ENCODE data around the gene AGBL3.

The AGBL3 gene

GRCh38 chr7:135129579-135129978, 143.3 kb downstream of the AGBL3 start:
- Histone ChIP-seq H3K4me3 (ENCODE audit: control insufficient read depth in 1 of 7, extremely low read depth in 1 of 7, insufficient read depth in 4 of 7, low read depth in 2 of 7, low read length in 6 of 7) (no peak overlapping the region), H3K27me3 (replicated peaks in 2 of 5; ENCODE audit: control insufficient read depth in 4 of 5, insufficient read depth in 5 of 5, low read length in 4 of 5) (no peaks in the 10 kb centered on the region), H3K9me3 (ENCODE audit: control extremely low read depth in 1 of 5, control insufficient read depth in 4 of 5, insufficient read depth in 2 of 5, low read depth in 1 of 5, low read length in 4 of 5) (peaks cover 0 to 8% (median 4%) of the 10 kb centered on the region in 5 experiments), H3K27ac (ENCODE audit: insufficient read depth in 1 of 2, low read depth in 1 of 2, low read length in 2 of 2, poor library complexity in 1 of 2, severe bottlenecking in 2 of 2) (no peak overlapping the region), H3K4me1 (ENCODE audit: control extremely low read depth in 1 of 4, control insufficient read depth in 4 of 4, insufficient read depth in 4 of 4, low read length in 3 of 4) (peaks cover 0 to 3% (median 0%) of the 10 kb centered on the region in 4 experiments), H3K36me3 (ENCODE audit: control insufficient read depth in 4 of 4, insufficient read depth in 4 of 4, low read length in 3 of 4) (no peaks in the 10 kb centered on the region)
- DNase-seq = no peak
- POLR2A ChIA-PET = no interaction called here
- CTCF ChIA-PET = interaction anchor here (0.6 kb wide), 1 partner anchor 40 kb away, joined by 3 read pairs; no protein-coding TSS in a partner anchor

- POLR2A ChIA-PET = no interaction called here
- Histone ChIP-seq H3K36me3 (ENCODE audit: control insufficient read depth in 4 of 4, insufficient read depth in 4 of 4, low read length in 3 of 4) (no peaks in the 10 kb centered on the region), H3K4me1 (ENCODE audit: control extremely low read depth in 1 of 4, control insufficient read depth in 4 of 4, insufficient read depth in 4 of 4, low read length in 3 of 4) (peaks cover 17 to 44% (median 32%) of the 10 kb centered on the region in 4 experiments), H3K9me3 (ENCODE audit: control extremely low read depth in 1 of 5, control insufficient read depth in 4 of 5, insufficient read depth in 2 of 5, low read depth in 1 of 5, low read length in 4 of 5) (no peaks in the 10 kb centered on the region), H3K27ac (ENCODE audit: insufficient read depth in 1 of 2, low read depth in 1 of 2, low read length in 2 of 2, poor library complexity in 1 of 2, severe bottlenecking in 2 of 2) (no peak overlapping the region), H3K4me3 (ENCODE audit: control insufficient read depth in 1 of 7, extremely low read depth in 1 of 7, insufficient read depth in 4 of 7, low read depth in 2 of 7, low read length in 6 of 7) (no peak overlapping the region), H3K27me3 (replicated peaks in 2 of 5; ENCODE audit: control insufficient read depth in 4 of 5, insufficient read depth in 5 of 5, low read length in 4 of 5) (no peaks in the 10 kb centered on the region)
- CTCF ChIA-PET = interaction anchor here (0.7 to 1.2 kb wide), 2 partner anchors 15 to 89 kb away, joined by 3 read pairs; no protein-coding TSS in a partner anchor
- WGBS (ENCODE audit: insufficient coverage) = 100% methylated on average over 2 of the region's 3 CpGs
- DNase-seq = no peak
Observed at GRCh38 chr7:135143885-135144668, 157.8 kb downstream of the AGBL3 start.

GRCh38 chr7:135147341-135147898, 161.1 kb downstream of the AGBL3 start:
- H3K27ac ChIP-seq (ENCODE audit: insufficient read depth in 1 of 2, low read depth in 1 of 2, low read length in 2 of 2, poor library complexity in 1 of 2, severe bottlenecking in 2 of 2) = peak overlapping the region; percentile 85 to 92
- peaks cover 0 to 6% (median 2%) of the 10 kb centered on the region in 4 experiments for H3K36me3 ChIP-seq (ENCODE audit: control insufficient read depth in 4 of 4, insufficient read depth in 4 of 4, low read length in 3 of 4)
- 0% methylated on average over 2 of the region's 6 CpGs for WGBS (ENCODE audit: insufficient coverage)
- ChIA-PET POLR2A (interaction anchor here (0.9 to 3.3 kb wide), 5 partner anchors 10 to 161 kb away, joined by 3 to 12 read pairs (median 10); partner anchors contain the start of gene CYREN), CTCF (interaction anchor here (0.6 to 7.5 kb wide), 5 partner anchors 17 to 192 kb away, joined by 3 to 182 read pairs (median 3); partner anchors contain the start of genes AGBL3 and CYREN)
- H3K4me3 ChIP-seq (ENCODE audit: control insufficient read depth in 1 of 7, extremely low read depth in 1 of 7, insufficient read depth in 4 of 7, low read depth in 2 of 7, low read length in 6 of 7) = peak overlapping the region in 6 of 7 experiments; percentile 63 to 92 (median 82)
- H3K27me3 ChIP-seq (replicated peaks in 2 of 5; ENCODE audit: control insufficient read depth in 4 of 5, insufficient read depth in 5 of 5, low read length in 4 of 5) = no peaks in the 10 kb centered on the region
- peak; percentile 40 to 89 (median 85) for DNase-seq
- no peaks in the 10 kb centered on the region for H3K9me3 ChIP-seq (ENCODE audit: control extremely low read depth in 1 of 5, control insufficient read depth in 4 of 5, insufficient read depth in 2 of 5, low read depth in 1 of 5, low read length in 4 of 5)
- peaks cover 47 to 75% (median 55%) of the 10 kb centered on the region in 4 experiments for H3K4me1 ChIP-seq (ENCODE audit: control extremely low read depth in 1 of 4, control insufficient read depth in 4 of 4, insufficient read depth in 4 of 4, low read length in 3 of 4)

- CTCF ChIA-PET = interaction anchor here (0.6 to 7.5 kb wide), 5 partner anchors 17 to 193 kb away, joined by 3 to 182 read pairs (median 3); partner anchors contain the start of genes AGBL3 and CYREN
- 3% methylated on average over 8 of the region's 13 CpGs for WGBS (ENCODE audit: insufficient coverage)
- H3K27ac ChIP-seq (ENCODE audit: insufficient read depth in 1 of 2, low read depth in 1 of 2, low read length in 2 of 2, poor library complexity in 1 of 2, severe bottlenecking in 2 of 2) = peak within 1 kb of the TSS; percentile 85 to 92
- H3K4me3 ChIP-seq (ENCODE audit: control insufficient read depth in 1 of 7, extremely low read depth in 1 of 7, insufficient read depth in 4 of 7, low read depth in 2 of 7, low read length in 6 of 7) = peak within 1 kb of the TSS in 6 of 7 experiments; percentile 63 to 92 (median 82)
- POLR2A ChIA-PET = interaction anchor here (0.9 to 3.3 kb wide), 5 partner anchors 9 to 161 kb away, joined by 3 to 12 read pairs (median 10); partner anchors contain the start of gene CYREN
- H3K27me3 ChIP-seq (replicated peaks in 2 of 5; ENCODE audit: control insufficient read depth in 4 of 5, insufficient read depth in 5 of 5, low read length in 4 of 5) = no peaks in the 10 kb centered on the region
- no peaks in the 10 kb centered on the region for H3K9me3 ChIP-seq (ENCODE audit: control extremely low read depth in 1 of 5, control insufficient read depth in 4 of 5, insufficient read depth in 2 of 5, low read depth in 1 of 5, low read length in 4 of 5)
- peak; percentile 80 to 94 (median 88) for DNase-seq
- H3K4me1 ChIP-seq (ENCODE audit: control extremely low read depth in 1 of 4, control insufficient read depth in 4 of 4, insufficient read depth in 4 of 4, low read length in 3 of 4) = peaks cover 47 to 75% (median 55%) of the 10 kb centered on the region in 4 experiments
- H3K36me3 ChIP-seq (ENCODE audit: control insufficient read depth in 4 of 4, insufficient read depth in 4 of 4, low read length in 3 of 4) = peaks cover 0 to 13% (median 2%) of the 10 kb centered on the region in 4 experiments
Observed at GRCh38 chr7:135147899-135148721, 161.8 kb downstream of the AGBL3 start, which contains the start of gene TMEM140. Gene TMEM140 (plus strand): TSS chr7:135148072. CDS start chr7:135164442, 16,370 bp downstream.

GRCh38 chr7:135150072-135150782, 163.9 kb downstream of the AGBL3 start:
- peak in 1 of 3 donors; percentile 33 for DNase-seq
- Histone ChIP-seq H3K4me3 (ENCODE audit: control insufficient read depth in 1 of 7, extremely low read depth in 1 of 7, insufficient read depth in 4 of 7, low read depth in 2 of 7, low read length in 6 of 7) (peak overlapping the region in 5 of 7 experiments; percentile 33 to 92 (median 44)), H3K4me1 (ENCODE audit: control extremely low read depth in 1 of 4, control insufficient read depth in 4 of 4, insufficient read depth in 4 of 4, low read length in 3 of 4) (peaks cover 47 to 68% (median 55%) of the 10 kb centered on the region in 4 experiments), H3K36me3 (ENCODE audit: control insufficient read depth in 4 of 4, insufficient read depth in 4 of 4, low read length in 3 of 4) (peaks cover 0 to 17% (median 4%) of the 10 kb centered on the region in 4 experiments), H3K27me3 (replicated peaks in 2 of 5; ENCODE audit: control insufficient read depth in 4 of 5, insufficient read depth in 5 of 5, low read length in 4 of 5) (no peaks in the 10 kb centered on the region), H3K9me3 (ENCODE audit: control extremely low read depth in 1 of 5, control insufficient read depth in 4 of 5, insufficient read depth in 2 of 5, low read depth in 1 of 5, low read length in 4 of 5) (peaks cover 0 to 15% (median 1%) of the 10 kb centered on the region in 5 experiments), H3K27ac (ENCODE audit: insufficient read depth in 1 of 2, low read depth in 1 of 2, low read length in 2 of 2, poor library complexity in 1 of 2, severe bottlenecking in 2 of 2) (peak overlapping the region; percentile 67 to 92)
- WGBS (ENCODE audit: insufficient coverage) = 67% methylated on average over 8 of the region's 8 CpGs
- CTCF ChIA-PET = interaction anchor here (0.7 to 7.5 kb wide), 3 partner anchors 14 to 199 kb away, joined by 3 to 182 read pairs (median 3); partner anchors contain the start of gene CYREN
- POLR2A ChIA-PET = interaction anchor here (1.2 to 2.3 kb wide), 2 partner anchors 11 to 17 kb away, joined by 5 to 10 read pairs; no protein-coding TSS in a partner anchor

GRCh38 chr7:135151132-135151531, 164.8 kb downstream of the AGBL3 start:
- Histone ChIP-seq H3K4me3 (ENCODE audit: control insufficient read depth in 1 of 7, extremely low read depth in 1 of 7, insufficient read depth in 4 of 7, low read depth in 2 of 7, low read length in 6 of 7) (peak overlapping the region in 3 of 7 experiments; percentile 19 to 92 (median 85)), H3K27me3 (replicated peaks in 2 of 5; ENCODE audit: control insufficient read depth in 4 of 5, insufficient read depth in 5 of 5, low read length in 4 of 5) (no peaks in the 10 kb centered on the region), H3K9me3 (ENCODE audit: control extremely low read depth in 1 of 5, control insufficient read depth in 4 of 5, insufficient read depth in 2 of 5, low read depth in 1 of 5, low read length in 4 of 5) (peaks cover under 1 to 24% (median 6%) of the 10 kb centered on the region in 5 experiments), H3K36me3 (ENCODE audit: control insufficient read depth in 4 of 4, insufficient read depth in 4 of 4, low read length in 3 of 4) (peaks cover 0 to 18% (median 4%) of the 10 kb centered on the region in 4 experiments), H3K27ac (ENCODE audit: insufficient read depth in 1 of 2, low read depth in 1 of 2, low read length in 2 of 2, poor library complexity in 1 of 2, severe bottlenecking in 2 of 2) (peak overlapping the region; percentile 67 to 92), H3K4me1 (ENCODE audit: control extremely low read depth in 1 of 4, control insufficient read depth in 4 of 4, insufficient read depth in 4 of 4, low read length in 3 of 4) (peaks cover 41 to 59% (median 50%) of the 10 kb centered on the region in 4 experiments)
- peak; percentile 42 to 87 (median 75) for DNase-seq
- ChIA-PET CTCF (interaction anchor here (0.7 to 7.5 kb wide), 3 partner anchors 14 to 200 kb away, joined by 3 to 182 read pairs (median 3); partner anchors contain the start of gene CYREN), POLR2A (interaction anchor here (0.8 to 2.3 kb wide), 2 partner anchors 10 to 18 kb away, joined by 4 to 10 read pairs; no protein-coding TSS in a partner anchor)
- 38% methylated on average over 2 of the region's 2 CpGs for WGBS (ENCODE audit: insufficient coverage)
